HEK293T (cell line): Measurements from ENCODE around the gene PLEKHO2.
A peak's percentile ranks its signal among the peaks of the same experiment; 100 is the strongest.
"Not testable (repeated sequence)": the region's sequence is repeated elsewhere in the genome, so short reads cannot be mapped to it uniquely, and the experiment has no call there.

Source experiments
- CTCF ChIA-PET: fragments of 350-600 bp; formaldehyde crosslinking; extraction: SDS; loops from one replicate; lab custom pipeline; 2021; ENCODE audit warnings: antibody characterized with exemption, inconsistent platforms; lab: Yijun Ruan, JAX
- POLR2A ChIA-PET: fragments of 350-600 bp; formaldehyde crosslinking; extraction: SDS; loops from one replicate; lab custom pipeline; 2020; ENCODE audit warnings: antibody characterized with exemption, inconsistent platforms; lab: Yijun Ruan, JAX
- DNase-seq: peaks from one replicate; pipeline ENCODE4 v3.0.0; 2012; ENCODE audit warnings: mixed read lengths; ENCODE audit errors: extremely low spot score
- ARNT ChIP-seq: fragments of 450-650 bp; IDR thresholded peaks from 2 replicates; pipeline ENCODE4 v1.6.1; 2017; ENCODE audit warnings: mild to moderate bottlenecking
- BHLHE40 ChIP-seq: fragments of 450-650 bp; IDR thresholded peaks from 2 replicates; pipeline ENCODE4 v1.6.1; 2016; ENCODE audit warnings: mild to moderate bottlenecking, moderate library complexity, borderline replicate concordance
- CTBP1 ChIP-seq: fragments of 450-650 bp; IDR thresholded peaks from 2 replicates; pipeline ENCODE4 v1.6.1; 2016; ENCODE audit warnings: borderline replicate concordance
- ELF4 ChIP-seq: fragments of 450-650 bp; IDR thresholded peaks from 2 replicates; pipeline ENCODE4 v1.6.1; 2017; ENCODE audit warnings: antibody characterized with exemption
- FOXA1 ChIP-seq: fragments of 450-650 bp; IDR thresholded peaks from 2 replicates; pipeline ENCODE4 v1.6.1; 2016; ENCODE audit warnings: mild to moderate bottlenecking
- FOXK2 ChIP-seq: fragments of 450-650 bp; IDR thresholded peaks from 2 replicates; pipeline ENCODE4 v1.6.1; 2016; ENCODE audit warnings: mild to moderate bottlenecking
- FOXM1 ChIP-seq: fragments of 450-650 bp; IDR thresholded peaks from 2 replicates; pipeline ENCODE4 v1.6.1; 2017; ENCODE audit warnings: mild to moderate bottlenecking, borderline replicate concordance
- HDGF ChIP-seq: fragments of 450-650 bp; IDR thresholded peaks from 2 replicates; pipeline ENCODE4 v1.6.1; 2017; ENCODE audit warnings: antibody characterized with exemption, borderline replicate concordance
- L3MBTL2 ChIP-seq: fragments of 450-650 bp; conservative IDR thresholded peaks from 2 replicates; pipeline ENCODE4 v1.6.1; 2016; ENCODE audit warnings: mild to moderate bottlenecking
- LEF1 ChIP-seq: fragments of 450-650 bp; IDR thresholded peaks from 2 replicates; pipeline ENCODE4 v1.6.1; 2017; ENCODE audit warnings: mild to moderate bottlenecking, borderline replicate concordance
- NFRKB ChIP-seq: fragments of 450-650 bp; IDR thresholded peaks from 2 replicates; pipeline ENCODE4 v1.6.1; 2016; ENCODE audit warnings: mild to moderate bottlenecking, moderate library complexity
- PKNOX1 ChIP-seq: fragments of 450-650 bp; IDR thresholded peaks from 2 replicates; pipeline ENCODE4 v1.6.1; 2016
- SP1 ChIP-seq: fragments of 450-650 bp; IDR thresholded peaks from 2 replicates; pipeline ENCODE4 v1.6.1; 2017
- SUZ12 ChIP-seq: fragments of 450-650 bp; IDR thresholded peaks from 2 replicates; pipeline ENCODE4 v1.6.1; 2016; ENCODE audit warnings: mild to moderate bottlenecking
- TARDBP ChIP-seq: fragments of 450-650 bp; IDR thresholded peaks from 2 replicates; pipeline ENCODE4 v1.6.1; 2016
- ZNF384 ChIP-seq: fragments of 450-650 bp; IDR thresholded peaks from 2 replicates; pipeline ENCODE4 v1.6.1; 2016

PLEKHO2 gene

GRCh38 chr15:64841344-64842095 is at the start of gene PLEKHO2:
Gene PLEKHO2, plus strand, starts transcription at chr15:64841915. Its CDS starts 102 bp downstream, at chr15:64842017.
- CTCF ChIA-PET = interaction anchor here (0.6 to 1.0 kb wide), 2 partner anchors 27 to 160 kb away, joined by 3 read pairs; no protein-coding TSS in a partner anchor
- TF ChIP-seq ELF4 = no peak
- no peak for TF ChIP-seq PKNOX1
- TF ChIP-seq LEF1 = no peak
- no peak for TF ChIP-seq FOXK2
- no peak for TF ChIP-seq HDGF
- no peak for TF ChIP-seq ZNF384
- no peak for TF ChIP-seq FOXA1
- TF ChIP-seq ARNT = no peak
- TF ChIP-seq CTBP1 = no peak
- TF ChIP-seq L3MBTL2 = no peak
- TF ChIP-seq NFRKB = no peak
- TF ChIP-seq BHLHE40 = no peak
- TF ChIP-seq SUZ12 = no peak
- TF ChIP-seq FOXM1 = no peak
- no peak for TF ChIP-seq SP1
- TF ChIP-seq TARDBP = no peak
- POLR2A ChIA-PET = interaction anchor here (0.8 to 1.3 kb wide), 6 partner anchors 13 to 101 kb away, joined by 3 to 8 read pairs (median 4); partner anchors contain the start of gene PIF1

GRCh38 chr15:64792282-64792681 is 49.4 kb upstream of the PLEKHO2 start:
- TF ChIP-seq TARDBP (no peak), NFRKB (no peak), L3MBTL2 (no peak)
- DNase-seq = no peak
- CTCF ChIA-PET = interaction anchor here (1.6 kb wide), 1 partner anchor 18 kb away, joined by 3 read pairs; no protein-coding TSS in a partner anchor
- POLR2A ChIA-PET = no interaction called here

More at GRCh38 chr15:64841344-64842095, at the start of gene PLEKHO2:
- DNase-seq = peak; percentile 86

GRCh38 chr15:64795299-64795698 is 46.4 kb upstream of the PLEKHO2 start:
- DNase-seq, POLR2A ChIA-PET: not testable (repeated sequence)
- CTCF ChIA-PET = interaction anchor here (0.6 kb wide), 1 partner anchor 51 kb away, joined by 6 read pairs; no protein-coding TSS in a partner anchor

- CTCF ChIA-PET, POLR2A ChIA-PET, DNase-seq: not testable (repeated sequence)
Observed at GRCh38 chr15:64795921-64796320, 45.8 kb upstream of the PLEKHO2 start.

- POLR2A ChIA-PET, CTCF ChIA-PET: not testable (repeated sequence)
Observed at GRCh38 chr15:64798905-64799304, 42.8 kb upstream of the PLEKHO2 start.

GRCh38 chr15:64800476-64800875 is 41.2 kb upstream of the PLEKHO2 start:
- POLR2A ChIA-PET = no interaction called here
- CTCF ChIA-PET = no interaction called here
- DNase-seq = no peak
- TF ChIP-seq PKNOX1 (no peak), FOXA1 (no peak), NFRKB (no peak), ELF4 (no peak), TARDBP (no peak), ARNT (no peak), HDGF (no peak), L3MBTL2 (no peak), BHLHE40 (no peak), FOXM1 (no peak)

More at GRCh38 chr15:64798905-64799304, 42.8 kb upstream of the PLEKHO2 start:
- not testable (repeated sequence) for DNase-seq

- ChIA-PET CTCF (no interaction called here), POLR2A (no interaction called here)
- TF ChIP-seq PKNOX1 (no peak), LEF1 (no peak), L3MBTL2 (no peak), ELF4 (no peak), FOXA1 (no peak), SUZ12 (no peak), NFRKB (no peak), ZNF384 (no peak), HDGF (no peak), SP1 (no peak), FOXK2 (no peak), BHLHE40 (no peak), FOXM1 (no peak), CTBP1 (no peak), ARNT (no peak), TARDBP (no peak)
- DNase-seq = no peak
Observed at GRCh38 chr15:64803526-64803925, 38.2 kb upstream of the PLEKHO2 start.
